Measurements from ENCODE around the gene BCS1L.
A peak's percentile ranks its signal among the peaks of the same experiment; 100 is the strongest.

The BCS1L gene, protein sequence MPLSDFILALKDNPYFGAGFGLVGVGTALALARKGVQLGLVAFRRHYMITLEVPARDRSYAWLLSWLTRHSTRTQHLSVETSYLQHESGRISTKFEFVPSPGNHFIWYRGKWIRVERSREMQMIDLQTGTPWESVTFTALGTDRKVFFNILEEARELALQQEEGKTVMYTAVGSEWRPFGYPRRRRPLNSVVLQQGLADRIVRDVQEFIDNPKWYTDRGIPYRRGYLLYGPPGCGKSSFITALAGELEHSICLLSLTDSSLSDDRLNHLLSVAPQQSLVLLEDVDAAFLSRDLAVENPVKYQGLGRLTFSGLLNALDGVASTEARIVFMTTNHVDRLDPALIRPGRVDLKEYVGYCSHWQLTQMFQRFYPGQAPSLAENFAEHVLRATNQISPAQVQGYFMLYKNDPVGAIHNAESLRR

DNA sequence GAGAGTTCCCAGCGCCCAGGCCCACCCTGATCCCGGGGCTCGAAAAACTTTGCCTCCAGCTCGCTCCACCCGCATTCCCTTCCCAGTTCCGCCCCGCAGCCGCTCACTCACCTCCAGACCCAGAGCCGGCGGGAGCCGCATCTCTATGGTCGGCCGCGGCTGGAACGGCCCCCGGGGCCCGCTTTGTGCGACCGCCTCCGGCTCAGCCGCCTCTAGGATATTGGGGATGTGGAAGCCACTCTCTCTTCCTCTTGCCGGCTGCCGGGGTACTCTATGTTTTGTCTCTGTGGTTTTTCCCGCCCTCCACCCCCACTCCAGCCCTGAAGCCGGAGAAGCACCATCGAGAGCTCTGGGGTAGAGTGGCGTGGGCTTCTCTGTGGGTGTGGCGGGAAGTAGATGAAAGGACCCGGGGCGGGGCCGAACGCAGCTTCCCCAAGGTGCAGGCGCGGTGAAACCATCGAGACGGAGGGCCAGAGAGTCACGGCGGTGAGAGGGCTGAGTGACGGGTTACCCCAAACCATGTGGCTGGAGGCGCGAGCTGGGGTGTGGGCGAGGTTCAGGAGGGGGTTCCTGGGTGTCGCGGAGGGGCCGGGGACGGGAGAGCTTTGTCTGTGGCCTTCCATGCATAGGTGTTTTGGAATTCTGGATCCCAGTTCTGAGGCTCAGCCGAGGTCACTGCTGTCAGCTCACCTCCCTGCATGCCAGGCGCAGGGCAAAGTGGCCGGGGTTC lies at the start of gene BCS1L, which contains the start of gene ZNF142:
Gene BCS1L (plus strand): TSS at position 426 of the 730 bp plus-strand sequence. CDS start 1,305 bp downstream, outside the sequence.
Gene ZNF142 (minus strand): TSS at position 366 of the 730 bp plus-strand sequence. CDS start 3,194 bp downstream, outside the sequence.
- DNase-seq (ENCODE audit: extremely low read depth, low read depth): peak; percentile 68
- H3K4me3 ChIP-seq (replicated peaks; ENCODE audit: low read depth, low read length): peak within 1 kb of the TSS; percentile 78
- TF ChIP-seq, protein P1, sequence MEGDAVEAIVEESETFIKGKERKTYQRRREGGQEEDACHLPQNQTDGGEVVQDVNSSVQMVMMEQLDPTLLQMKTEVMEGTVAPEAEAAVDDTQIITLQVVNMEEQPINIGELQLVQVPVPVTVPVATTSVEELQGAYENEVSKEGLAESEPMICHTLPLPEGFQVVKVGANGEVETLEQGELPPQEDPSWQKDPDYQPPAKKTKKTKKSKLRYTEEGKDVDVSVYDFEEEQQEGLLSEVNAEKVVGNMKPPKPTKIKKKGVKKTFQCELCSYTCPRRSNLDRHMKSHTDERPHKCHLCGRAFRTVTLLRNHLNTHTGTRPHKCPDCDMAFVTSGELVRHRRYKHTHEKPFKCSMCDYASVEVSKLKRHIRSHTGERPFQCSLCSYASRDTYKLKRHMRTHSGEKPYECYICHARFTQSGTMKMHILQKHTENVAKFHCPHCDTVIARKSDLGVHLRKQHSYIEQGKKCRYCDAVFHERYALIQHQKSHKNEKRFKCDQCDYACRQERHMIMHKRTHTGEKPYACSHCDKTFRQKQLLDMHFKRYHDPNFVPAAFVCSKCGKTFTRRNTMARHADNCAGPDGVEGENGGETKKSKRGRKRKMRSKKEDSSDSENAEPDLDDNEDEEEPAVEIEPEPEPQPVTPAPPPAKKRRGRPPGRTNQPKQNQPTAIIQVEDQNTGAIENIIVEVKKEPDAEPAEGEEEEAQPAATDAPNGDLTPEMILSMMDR (IDR thresholded peaks at IDR 0.05; ENCODE audit: low read depth, low read length, missing control alignments): no peak

DNA sequence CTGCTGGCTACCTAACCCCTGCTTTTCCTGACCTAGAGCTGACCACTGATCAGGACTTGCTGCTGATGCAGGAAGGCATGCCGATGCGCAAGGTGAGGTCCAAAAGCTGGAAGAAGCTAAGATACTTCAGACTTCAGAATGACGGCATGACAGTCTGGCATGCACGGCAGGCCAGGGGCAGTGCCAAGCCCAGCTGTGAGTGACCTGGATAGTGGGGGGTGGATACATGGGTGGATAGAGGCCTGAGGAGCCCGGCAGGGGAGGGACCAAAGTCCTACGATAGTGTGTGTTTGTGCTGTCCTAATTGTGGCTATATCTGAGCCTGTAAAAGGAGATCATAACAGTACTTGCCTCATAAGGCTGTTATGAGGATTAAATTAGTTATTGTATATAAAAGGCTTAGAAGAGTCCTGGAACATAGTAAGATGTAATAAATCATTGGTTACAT lies 43.6 kb upstream of the BCS1L start:
- DNase-seq (ENCODE audit: extremely low read depth, low read depth): no peak

DNA sequence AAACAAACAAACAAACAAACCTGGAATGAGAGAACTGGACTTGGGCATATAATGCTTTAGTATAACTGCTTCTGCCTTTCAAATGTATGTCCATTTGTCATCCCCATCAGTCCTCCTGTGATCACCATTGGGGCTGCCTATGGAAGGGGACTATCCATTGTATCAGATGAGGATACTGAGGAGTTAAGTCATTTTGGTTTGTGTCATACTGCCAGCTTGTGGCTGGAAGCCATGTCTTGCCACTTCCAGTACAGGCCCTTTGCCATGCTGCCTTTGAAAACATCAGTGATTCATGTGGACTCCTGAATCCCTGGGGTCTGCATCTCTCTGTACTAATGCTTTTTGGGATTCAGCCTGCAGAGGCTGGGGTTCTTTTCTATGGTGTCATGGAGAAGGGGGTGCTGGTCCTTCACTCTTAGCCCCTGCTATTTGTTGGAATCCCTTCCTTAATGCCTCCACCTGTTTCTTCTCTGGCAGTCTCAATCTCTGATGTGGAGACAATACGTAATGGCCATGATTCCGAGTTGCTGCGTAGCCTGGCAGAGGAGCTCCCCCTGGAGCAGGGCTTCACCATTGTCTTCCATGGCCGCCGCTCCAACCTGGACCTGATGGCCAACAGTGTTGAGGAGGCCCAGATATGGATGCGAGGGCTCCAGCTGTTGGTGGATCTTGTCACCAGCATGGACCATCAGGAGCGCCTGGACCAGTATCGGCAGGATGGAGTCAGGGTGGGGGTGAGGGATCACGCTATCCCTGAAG lies 41.2 kb upstream of the BCS1L start:
- TF ChIP-seq, protein P1 (IDR thresholded peaks at IDR 0.05; ENCODE audit: low read depth, low read length, missing control alignments): no peak
- no peak for DNase-seq (ENCODE audit: extremely low read depth, low read depth)
- no peak overlapping the region for H3K4me3 ChIP-seq (replicated peaks; ENCODE audit: low read depth, low read length)

More for the DNA sequence above, 43.6 kb upstream of the BCS1L start:
- TF ChIP-seq, protein P1 (IDR thresholded peaks at IDR 0.05; ENCODE audit: low read depth, low read length, missing control alignments): no peak
- no peak overlapping the region for H3K4me3 ChIP-seq (replicated peaks; ENCODE audit: low read depth, low read length)

DNA sequence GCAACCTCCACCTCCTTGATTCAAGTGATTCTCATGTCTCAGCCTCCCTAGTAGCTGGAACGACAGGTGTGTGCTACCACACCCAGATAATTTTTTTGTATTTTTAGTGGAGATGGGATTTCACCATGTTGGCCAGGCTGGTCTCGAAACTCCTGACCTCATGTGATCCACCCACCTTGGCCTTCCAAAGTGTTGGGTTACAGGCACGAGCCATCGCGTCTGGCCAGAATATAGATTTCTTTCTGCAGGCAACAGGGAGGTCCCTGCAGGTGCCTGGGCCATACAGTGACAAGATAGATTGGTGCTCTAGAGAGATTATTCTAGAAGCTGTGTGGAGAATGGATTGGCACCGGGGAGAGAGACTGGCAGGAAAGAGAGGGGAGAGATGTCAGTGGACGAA lies 38.5 kb upstream of the BCS1L start:
- no peak for DNase-seq (ENCODE audit: extremely low read depth, low read depth)
- H3K4me3 ChIP-seq (replicated peaks; ENCODE audit: low read depth, low read length): no peak overlapping the region
- TF ChIP-seq, protein P1 (IDR thresholded peaks at IDR 0.05; ENCODE audit: low read depth, low read length, missing control alignments): no peak

DNA sequence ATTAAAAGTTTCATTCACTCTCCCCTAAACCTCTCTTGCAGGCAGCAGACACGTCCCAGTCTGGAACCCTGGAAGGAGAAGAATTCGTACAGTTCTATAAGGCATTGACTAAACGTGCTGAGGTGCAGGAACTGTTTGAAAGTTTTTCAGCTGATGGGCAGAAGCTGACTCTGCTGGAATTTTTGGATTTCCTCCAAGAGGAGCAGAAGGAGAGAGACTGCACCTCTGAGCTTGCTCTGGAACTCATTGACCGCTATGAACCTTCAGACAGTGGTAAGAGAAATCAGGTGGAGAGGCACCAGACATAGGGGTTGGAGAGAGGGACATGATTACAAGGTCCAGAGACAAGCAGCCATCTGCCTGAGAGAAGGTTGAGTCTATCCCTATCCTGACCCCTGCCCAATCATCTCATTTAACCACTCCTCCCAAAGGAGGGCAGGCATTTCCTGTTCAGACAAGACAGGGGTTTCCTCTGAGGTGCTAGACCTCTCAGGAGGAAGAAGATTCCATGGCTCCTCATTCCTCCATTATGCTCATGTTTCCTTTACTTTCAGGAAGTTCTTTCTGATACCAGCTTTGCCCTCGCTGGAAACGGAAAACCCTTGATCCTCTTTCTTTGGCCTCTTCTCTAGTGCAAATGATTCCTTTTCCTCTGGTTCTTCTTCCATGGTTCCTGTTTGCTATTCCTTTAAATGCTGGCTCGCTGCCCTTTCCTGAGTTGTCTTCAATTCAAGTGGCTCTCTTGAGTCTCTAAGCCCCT lies 36.7 kb upstream of the BCS1L start:
- no peak overlapping the region for H3K4me3 ChIP-seq (replicated peaks; ENCODE audit: low read depth, low read length)
- TF ChIP-seq, protein P1 (IDR thresholded peaks at IDR 0.05; ENCODE audit: low read depth, low read length, missing control alignments): no peak
- DNase-seq (ENCODE audit: extremely low read depth, low read depth): no peak

DNA sequence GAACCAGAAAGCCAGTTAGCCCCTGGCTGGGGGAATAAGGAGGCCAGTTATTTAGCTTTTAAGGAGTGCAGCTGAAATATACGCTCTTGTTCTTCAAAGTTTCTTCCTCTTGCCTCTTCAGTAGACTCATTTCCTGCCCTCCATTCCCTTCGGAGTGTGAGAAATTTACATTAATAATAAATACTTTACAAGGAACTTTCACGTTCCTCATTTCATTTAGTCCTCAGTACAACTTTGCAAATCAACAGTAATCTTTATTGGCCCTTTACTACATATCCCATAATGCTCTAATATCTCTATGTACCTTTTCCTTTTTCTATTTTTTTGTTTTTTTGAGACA lies 36.1 kb upstream of the BCS1L start:
- TF ChIP-seq, protein P1 (IDR thresholded peaks at IDR 0.05; ENCODE audit: low read depth, low read length, missing control alignments): no peak
- no peak overlapping the region for H3K4me3 ChIP-seq (replicated peaks; ENCODE audit: low read depth, low read length)
- no peak for DNase-seq (ENCODE audit: extremely low read depth, low read depth)

Measured in HFF-Myc (cell line).